ENCODE data around the gene FRMD6. TPM values are rescaled to one million over a fixed set of nuclear protein-coding genes. Genes with fewer than 3 reads are reported as not detected.
"Not testable (repeated sequence)": the region's sequence is repeated elsewhere in the genome, so short reads cannot be mapped to it uniquely, and the experiment has no call there.

FRMD6 gene
- total and polyA plus RNA-seq, 5 donors: 3.1 to 8.8 (median 8.0) TPM

DNA sequence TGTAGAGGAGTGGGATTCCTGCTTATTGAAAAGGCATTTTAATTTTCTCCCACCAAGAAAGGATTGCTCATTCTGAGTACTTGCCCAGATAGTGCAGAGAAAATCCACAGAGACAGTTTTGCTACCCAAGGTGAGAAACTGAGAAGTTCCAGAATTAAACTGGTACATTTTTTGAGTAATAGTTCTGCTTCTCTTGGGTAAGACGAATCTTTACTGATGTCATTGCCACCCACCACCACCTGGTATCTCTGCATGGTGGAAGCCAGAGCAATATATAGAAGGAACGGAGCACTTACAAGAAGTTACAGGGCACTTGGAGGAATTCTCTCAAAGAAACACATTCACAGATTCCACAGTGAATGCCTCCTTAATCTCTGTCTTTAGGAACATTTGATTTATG lies 20.7 kb upstream of the FRMD6 start:
- no peak for ATAC-seq
- Histone ChIP-seq H3K4me3 (ENCODE audit: low read length) (no peak overlapping the region), H3K4me1 (ENCODE audit: control insufficient read depth, insufficient read depth, low read length) (no peaks in the 10 kb centered on the region), H3K27me3 (ENCODE audit: control insufficient read depth, insufficient read depth) (no peaks in the 10 kb centered on the region), H3K27ac (ENCODE audit: low read length) (no peak overlapping the region), H3K9me3 (ENCODE audit: control insufficient read depth, low read length) (no peaks in the 10 kb centered on the region)
- no peak for DNase-seq
- 85% methylated on average over 2 of the region's 2 CpGs for WGBS
- intact Hi-C loops (cut with DNase I): no loop called here

DNA sequence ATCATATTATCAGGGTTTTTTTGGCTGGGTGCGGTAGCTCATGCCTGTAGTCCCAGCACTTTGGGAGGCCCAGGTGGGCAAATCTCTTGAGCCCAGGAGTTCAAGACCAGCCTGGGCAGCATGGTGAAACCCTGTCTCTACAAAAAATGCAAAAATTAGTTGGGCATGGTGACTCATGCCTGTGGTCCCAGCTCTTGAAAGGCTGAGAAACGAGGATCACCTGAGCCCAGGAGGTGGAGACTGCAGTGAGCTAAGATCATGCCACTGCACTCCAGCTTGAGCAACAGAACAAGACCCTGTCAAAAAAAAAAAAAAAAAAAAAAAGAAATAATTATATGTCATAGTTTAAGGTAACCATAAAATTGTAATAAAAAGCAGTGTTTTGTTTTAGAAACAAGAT lies 18.4 kb upstream of the FRMD6 start:
- H3K9me3 ChIP-seq (ENCODE audit: control insufficient read depth, low read length); H3K27ac ChIP-seq (ENCODE audit: low read length); ATAC-seq; H3K27me3 ChIP-seq (ENCODE audit: control insufficient read depth, insufficient read depth); intact Hi-C loops (cut with DNase I); DNase-seq; H3K4me1 ChIP-seq (ENCODE audit: control insufficient read depth, insufficient read depth, low read length); H3K4me3 ChIP-seq (ENCODE audit: low read length): not testable (repeated sequence)
- WGBS: 94% methylated on average over 2 of the region's 2 CpGs

DNA sequence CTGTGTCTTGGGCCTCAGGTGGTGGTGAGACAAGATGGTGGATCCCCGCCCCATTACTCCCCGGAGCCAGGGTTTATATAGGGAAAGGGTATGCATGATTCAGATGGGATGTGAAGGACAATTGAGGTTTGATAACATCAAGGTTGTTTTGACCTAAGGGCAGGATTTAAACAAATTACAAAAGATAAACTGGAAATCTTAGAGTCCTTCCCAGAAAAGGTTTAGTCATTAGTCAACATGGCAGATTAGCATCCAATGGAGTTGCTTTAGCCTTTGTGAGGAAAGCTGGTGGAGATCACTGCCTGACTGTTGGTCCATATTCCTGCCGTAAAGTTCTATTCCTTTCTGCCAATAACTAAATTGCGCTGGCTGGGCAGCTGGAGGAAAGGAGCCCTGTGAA lies 15.6 kb upstream of the FRMD6 start:
- ATAC-seq (no peak), DNase-seq (no peak)
- Histone ChIP-seq H3K27me3 (ENCODE audit: control insufficient read depth, insufficient read depth) (no peaks in the 10 kb centered on the region), H3K9me3 (ENCODE audit: control insufficient read depth, low read length) (no peaks in the 10 kb centered on the region), H3K4me1 (ENCODE audit: control insufficient read depth, insufficient read depth, low read length) (peaks cover 1% of the 10 kb centered on the region), H3K27ac (ENCODE audit: low read length) (no peak overlapping the region), H3K4me3 (ENCODE audit: low read length) (no peak overlapping the region)
- WGBS: 81% methylated on average over 4 of the region's 4 CpGs
- intact Hi-C loops (cut with DNase I): no loop called here

DNA sequence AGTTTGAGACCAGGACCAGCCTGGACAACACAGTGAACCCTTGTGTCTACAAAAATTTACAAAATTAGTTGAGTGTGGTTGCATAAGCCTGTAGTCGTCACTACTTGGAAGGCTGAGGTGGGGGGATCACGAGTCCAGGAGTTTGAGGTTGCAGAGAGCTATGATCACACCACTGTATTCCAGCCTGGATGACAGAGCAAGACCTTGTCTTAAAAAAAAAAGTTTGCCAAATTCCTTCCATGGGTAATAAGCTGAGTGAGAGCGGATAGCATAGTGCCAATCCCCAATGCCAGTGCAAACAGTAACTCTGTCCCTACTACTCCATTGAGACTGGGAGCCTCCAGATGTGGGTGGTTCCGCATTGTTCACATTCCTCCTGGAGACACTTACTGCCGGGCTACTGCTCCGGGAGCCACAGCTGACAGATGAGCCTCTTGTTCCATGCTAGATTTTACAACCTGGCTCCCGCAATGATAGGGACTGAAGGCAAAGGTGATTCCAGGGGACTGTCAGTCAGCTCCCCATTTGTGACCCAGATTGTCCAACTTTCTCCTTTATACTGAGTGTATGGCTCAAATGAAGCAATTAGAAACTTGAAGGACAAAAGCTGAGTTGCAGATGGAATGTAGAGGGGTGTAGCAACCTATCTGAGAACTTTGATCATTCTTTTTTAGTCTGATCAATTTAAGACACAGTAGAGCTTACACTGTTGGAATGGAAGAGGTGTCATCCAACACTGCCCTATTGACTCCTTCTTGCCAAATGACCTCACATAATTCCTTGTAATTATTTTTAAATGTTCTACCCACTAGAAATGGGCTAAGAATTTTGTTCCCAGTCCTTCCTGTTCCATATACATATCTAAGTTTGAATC lies 13.4 kb upstream of the FRMD6 start:
- no peak overlapping the region for H3K4me3 ChIP-seq (ENCODE audit: low read length)
- ATAC-seq (peak in 1 of 2 donors; percentile 65), DNase-seq (no peak)
- H3K4me1 ChIP-seq (ENCODE audit: control insufficient read depth, insufficient read depth, low read length): peaks cover 1% of the 10 kb centered on the region
- WGBS: 51% methylated on average over 7 of the region's 7 CpGs
- no peaks in the 10 kb centered on the region for H3K27me3 ChIP-seq (ENCODE audit: control insufficient read depth, insufficient read depth)
- intact Hi-C loops (cut with DNase I): no loop called here
- H3K9me3 ChIP-seq (ENCODE audit: control insufficient read depth, low read length): no peaks in the 10 kb centered on the region
- no peak overlapping the region for H3K27ac ChIP-seq (ENCODE audit: low read length)

GRCh38 chr14:51639668-51640316 lies 11.9 kb upstream of the FRMD6 start:
- intact Hi-C loops (cut with DNase I): no loop called here
- WGBS: 69% methylated on average over 5 of the region's 5 CpGs
- no peak for DNase-seq

DNA sequence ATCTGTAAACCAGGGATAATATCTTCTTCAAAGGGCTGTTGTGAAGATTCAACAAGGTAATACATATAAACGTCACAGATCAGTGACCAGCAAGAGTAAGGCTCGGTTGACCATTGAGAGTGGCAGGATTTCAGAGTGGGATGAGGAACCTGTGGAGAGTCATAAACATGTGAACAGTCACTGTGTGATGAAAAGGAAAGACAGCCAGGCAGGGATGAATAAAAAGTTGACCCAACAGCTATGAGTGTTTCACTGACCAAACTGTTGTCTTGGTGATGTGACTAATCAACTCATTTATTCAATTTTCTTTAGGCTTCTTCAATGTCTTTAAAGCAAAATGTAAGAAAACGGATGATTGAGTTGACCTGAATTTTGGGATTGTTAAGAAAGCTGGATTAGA lies 8.6 kb upstream of the FRMD6 start:
- H3K4me3 ChIP-seq (ENCODE audit: low read length): no peak overlapping the region
- 97% methylated on average over 3 of the region's 3 CpGs for WGBS
- DNase-seq (no peak), ATAC-seq (no peak)
- H3K9me3 ChIP-seq (ENCODE audit: control insufficient read depth, low read length): no peaks in the 10 kb centered on the region
- intact Hi-C loops (cut with DNase I): no loop called here
- no peaks in the 10 kb centered on the region for H3K27me3 ChIP-seq (ENCODE audit: control insufficient read depth, insufficient read depth)
- H3K4me1 ChIP-seq (ENCODE audit: control insufficient read depth, insufficient read depth, low read length): no peaks in the 10 kb centered on the region
- H3K27ac ChIP-seq (ENCODE audit: low read length): no peak overlapping the region

More at GRCh38 chr14:51639668-51640316, 11.9 kb upstream of the FRMD6 start:
- ATAC-seq: no peak
- peaks cover 1% of the 10 kb centered on the region for H3K4me1 ChIP-seq (ENCODE audit: control insufficient read depth, insufficient read depth, low read length)
- no peaks in the 10 kb centered on the region for H3K27me3 ChIP-seq (ENCODE audit: control insufficient read depth, insufficient read depth)
- H3K9me3 ChIP-seq (ENCODE audit: control insufficient read depth, low read length): no peaks in the 10 kb centered on the region
- H3K4me3 ChIP-seq (ENCODE audit: low read length): no peak overlapping the region
- H3K27ac ChIP-seq (ENCODE audit: low read length): no peak overlapping the region

DNA sequence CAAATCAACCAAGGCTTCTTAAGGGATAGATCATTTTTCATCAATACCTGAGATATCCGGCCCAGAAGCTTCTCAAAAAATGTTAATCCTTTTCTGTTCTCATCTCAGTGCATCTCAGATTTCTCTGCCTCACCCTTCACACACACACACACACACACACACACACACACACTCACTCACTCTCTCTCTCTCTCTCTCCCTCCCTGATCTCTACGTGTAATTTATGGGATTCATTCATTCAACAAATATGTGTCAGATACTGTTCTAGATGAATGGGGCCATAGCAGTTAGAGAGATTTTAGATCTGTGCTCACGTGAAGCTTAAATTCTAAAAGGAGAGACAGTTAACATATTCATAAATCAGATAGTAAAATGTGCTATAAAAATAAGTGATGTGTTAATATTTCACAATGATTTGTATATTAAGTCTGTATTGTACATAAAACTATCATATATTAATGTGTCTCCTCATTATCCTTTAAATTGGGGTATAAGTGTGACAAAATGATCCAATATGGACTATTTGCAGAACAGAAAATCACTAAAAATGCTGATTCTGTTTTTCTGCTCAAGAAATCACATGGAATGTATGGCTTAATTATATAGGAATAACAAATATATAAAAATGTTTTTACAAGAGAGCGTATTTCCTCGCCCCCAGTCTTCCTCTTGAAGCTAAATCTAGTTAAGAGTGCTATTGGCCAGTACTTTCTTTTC lies 7.3 kb upstream of the FRMD6 start:
- H3K4me1 ChIP-seq (ENCODE audit: control insufficient read depth, insufficient read depth, low read length): no peaks in the 10 kb centered on the region
- no peak overlapping the region for H3K4me3 ChIP-seq (ENCODE audit: low read length)
- H3K27me3 ChIP-seq (ENCODE audit: control insufficient read depth, insufficient read depth): no peaks in the 10 kb centered on the region
- DNase-seq: no peak
- no peak overlapping the region for H3K27ac ChIP-seq (ENCODE audit: low read length)
- H3K9me3 ChIP-seq (ENCODE audit: control insufficient read depth, low read length): no peaks in the 10 kb centered on the region
- 88% methylated on average over 5 of the region's 5 CpGs for WGBS
- intact Hi-C loops (cut with DNase I): no loop called here
- ATAC-seq: no peak

- H3K9me3 ChIP-seq (ENCODE audit: control insufficient read depth, low read length): no peaks in the 10 kb centered on the region
- no peak overlapping the region for H3K4me3 ChIP-seq (ENCODE audit: low read length)
- no peaks in the 10 kb centered on the region for H3K4me1 ChIP-seq (ENCODE audit: control insufficient read depth, insufficient read depth, low read length)
- WGBS: 47% methylated on average over 2 of the region's 2 CpGs
- DNase-seq (no peak), ATAC-seq (no peak)
- intact Hi-C loops (cut with DNase I): no loop called here
- H3K27ac ChIP-seq (ENCODE audit: low read length): no peak overlapping the region
- no peaks in the 10 kb centered on the region for H3K27me3 ChIP-seq (ENCODE audit: control insufficient read depth, insufficient read depth)
Measured at GRCh38 chr14:51648296-51648695, 3.4 kb upstream of the FRMD6 start.

GRCh38 chr14:51650716-51651387 lies 858 bp upstream of the FRMD6 start:
- peak overlapping the region; percentile 92 for H3K27ac ChIP-seq (ENCODE audit: low read length)
- H3K9me3 ChIP-seq (ENCODE audit: control insufficient read depth, low read length): no peaks in the 10 kb centered on the region
- 2% methylated on average over 30 of the region's 30 CpGs for WGBS
- peak in 1 of 2 donors; percentile 16 for ATAC-seq
- H3K4me1 ChIP-seq (ENCODE audit: control insufficient read depth, insufficient read depth, low read length): no peaks in the 10 kb centered on the region
- peak overlapping the region; percentile 76 for H3K4me3 ChIP-seq (ENCODE audit: low read length)
- H3K27me3 ChIP-seq (ENCODE audit: control insufficient read depth, insufficient read depth): no peaks in the 10 kb centered on the region
- peak; percentile 36 to 70 (median 64) for DNase-seq
- intact Hi-C loops (cut with DNase I): loop anchor here in 1 of 4 donors (10.0 kb wide), 1 partner anchor 124 kb away; no protein-coding TSS in a partner anchor

- DNase-seq (peak; percentile 41 to 81 (median 76)), ATAC-seq (peak; percentile 63 to 70)
- H3K4me1 ChIP-seq (ENCODE audit: control insufficient read depth, insufficient read depth, low read length): no peaks in the 10 kb centered on the region
- H3K4me3 ChIP-seq (ENCODE audit: low read length): peak overlapping the region; percentile 76
- H3K27me3 ChIP-seq (ENCODE audit: control insufficient read depth, insufficient read depth): no peaks in the 10 kb centered on the region
- peak overlapping the region; percentile 28 for H3K27ac ChIP-seq (ENCODE audit: low read length)
- no peaks in the 10 kb centered on the region for H3K9me3 ChIP-seq (ENCODE audit: control insufficient read depth, low read length)
- WGBS: under 1% methylated on average over 75 of the region's 75 CpGs
- intact Hi-C loops (cut with DNase I): loop anchor here in 1 of 4 donors (10.0 kb wide), 1 partner anchor 122 kb away; no protein-coding TSS in a partner anchor
Measured at GRCh38 chr14:51652168-51653078, 713 bp downstream of the FRMD6 start.
